Tibial nerve (tissue), 3 donors: ENCODE results near the gene ZNG1B.
"Not testable (repeated sequence)": the region's sequence is repeated elsewhere in the genome, so short reads cannot be mapped to it uniquely, and the experiment has no call there.

Source experiments
- POLR2A ChIP-seq, 2 donors: fragments of 450-650 bp; IDR thresholded peaks; one replicate each; pipeline ENCODE4 v1.6.1; 2017; ENCODE audit warnings: antibody characterized with exemption in 2 of 2, mild to moderate bottlenecking in 2 of 2, moderate library complexity in 2 of 2
- TF ChIP-seq, protein P1 (sequence below), 5 experiments: fragments of 200-600 bp in 3 of 5; fragments of 450-650 bp in 2 of 5; sonication (generic) in 3 of 5; IDR thresholded peaks; one replicate each; pipeline ENCODE4 v1.5.1; 2016 to 2019; ENCODE audit warnings: antibody characterized with exemption in 5 of 5, mild to moderate bottlenecking in 3 of 5, moderate library complexity in 2 of 5

GRCh38 chr2:113532991-113533390, 95.5 kb downstream of the ZNG1B start:
- not testable (repeated sequence) for TF ChIP-seq POLR2A (IDR thresholded peaks at IDR 0.05)
- TF ChIP-seq, protein P1, sequence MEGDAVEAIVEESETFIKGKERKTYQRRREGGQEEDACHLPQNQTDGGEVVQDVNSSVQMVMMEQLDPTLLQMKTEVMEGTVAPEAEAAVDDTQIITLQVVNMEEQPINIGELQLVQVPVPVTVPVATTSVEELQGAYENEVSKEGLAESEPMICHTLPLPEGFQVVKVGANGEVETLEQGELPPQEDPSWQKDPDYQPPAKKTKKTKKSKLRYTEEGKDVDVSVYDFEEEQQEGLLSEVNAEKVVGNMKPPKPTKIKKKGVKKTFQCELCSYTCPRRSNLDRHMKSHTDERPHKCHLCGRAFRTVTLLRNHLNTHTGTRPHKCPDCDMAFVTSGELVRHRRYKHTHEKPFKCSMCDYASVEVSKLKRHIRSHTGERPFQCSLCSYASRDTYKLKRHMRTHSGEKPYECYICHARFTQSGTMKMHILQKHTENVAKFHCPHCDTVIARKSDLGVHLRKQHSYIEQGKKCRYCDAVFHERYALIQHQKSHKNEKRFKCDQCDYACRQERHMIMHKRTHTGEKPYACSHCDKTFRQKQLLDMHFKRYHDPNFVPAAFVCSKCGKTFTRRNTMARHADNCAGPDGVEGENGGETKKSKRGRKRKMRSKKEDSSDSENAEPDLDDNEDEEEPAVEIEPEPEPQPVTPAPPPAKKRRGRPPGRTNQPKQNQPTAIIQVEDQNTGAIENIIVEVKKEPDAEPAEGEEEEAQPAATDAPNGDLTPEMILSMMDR (IDR thresholded peaks at IDR 0.05): not testable (repeated sequence)
